PC-3 (cell line): ENCODE measurements around the gene CACHD1. TPM values are rescaled to one million over a fixed set of nuclear protein-coding genes. Genes with fewer than 3 reads are reported as not detected.

ENCODE experiments used
- ATAC-seq: fragments of 200-7000 bp; cut with Tn5 transposase; 2 replicates; pipeline ENCODE4 v1.9.1; 2020; ENCODE audit warnings: mild to moderate bottlenecking, moderate library complexity
- BruUV-seq: library from RNA; stranded (reverse); fragments of 400-500 nt; replicated peaks from 2 replicates; lab custom pipeline; 2021; lab: Mats Ljungman, UMichigan
- CTCF ChIA-PET: fragments of 300-600 bp; sonication (Branson Sonifier 250); formaldehyde crosslinking; loops from one replicate; lab custom pipeline; 2022; ENCODE audit warnings: antibody characterized with exemption; lab: Charles Lee
- POLR2A ChIA-PET: fragments of 300-600 bp; sonication (Branson Sonifier 250); formaldehyde crosslinking; loops from one replicate; lab custom pipeline; 2022; ENCODE audit warnings: antibody characterized with exemption; ENCODE audit not compliant: unreplicated experiment; lab: Charles Lee
- DNase-seq: peaks from one replicate; pipeline ENCODE4 v3.0.0-alpha.2; 2015
- H2AFZ ChIP-seq: fragments of 300-600 bp; sonication (generic); 2 replicates; pipeline ENCODE4 v1.6.0; 2016; ENCODE audit warnings: antibody characterized with exemption, low read length
- H3F3A ChIP-seq: fragments of 300-600 bp; sonication (generic); one replicate; pipeline ENCODE4 v1.6.0; 2017; ENCODE audit warnings: antibody characterized with exemption, low read length, control low read depth, mild to moderate bottlenecking; ENCODE audit not compliant: unreplicated experiment
- H3K27ac ChIP-seq: fragments of 300-600 bp; sonication (generic); 2 replicates; pipeline ENCODE4 v1.5.1; 2016; ENCODE audit warnings: mild to moderate bottlenecking, low read length
- H3K27me3 ChIP-seq: fragments of 300-600 bp; sonication (generic); 2 replicates; pipeline ENCODE4 v1.6.1; 2016; ENCODE audit warnings: low read length, mixed read lengths
- H3K36me3 ChIP-seq: fragments of 300-600 bp; sonication (generic); 2 replicates; pipeline ENCODE4 v1.6.1; 2016; ENCODE audit warnings: low read depth, mixed run types, low read length, mixed read lengths
- H3K4me1 ChIP-seq: fragments of 300-600 bp; sonication (generic); 2 replicates; pipeline ENCODE4 v1.5.1; 2016; ENCODE audit warnings: low read length; ENCODE audit not compliant: insufficient read depth
- H3K4me2 ChIP-seq: fragments of 300-600 bp; sonication (generic); 2 replicates; pipeline ENCODE4 v1.6.0; 2016; ENCODE audit warnings: low read length
- H3K4me3 ChIP-seq: fragments of 300-600 bp; sonication (generic); 2 replicates; pipeline ENCODE4 v1.5.1; 2016; ENCODE audit warnings: mild to moderate bottlenecking, low read length, mixed read lengths
- H3K79me2 ChIP-seq: fragments of 300-600 bp; sonication (generic); 2 replicates; pipeline ENCODE4 v1.6.1; 2017; ENCODE audit warnings: low read length, mixed read lengths
- H3K9ac ChIP-seq: fragments of 300-600 bp; sonication (generic); 2 replicates; pipeline ENCODE4 v1.6.0; 2016; ENCODE audit warnings: mild to moderate bottlenecking, low read length
- H3K9me2 ChIP-seq: fragments of 300-600 bp; sonication (generic); replicated peaks from 2 replicates; pipeline ENCODE4 v1.6.1; 2016; ENCODE audit warnings: mixed run types, low read length, mixed read lengths
- H3K9me3 ChIP-seq: fragments of 300-600 bp; sonication (generic); 2 replicates; pipeline ENCODE4 v1.6.1; 2016; ENCODE audit warnings: low read length, mixed read lengths
- H4K20me1 ChIP-seq: fragments of 300-600 bp; sonication (generic); 2 replicates; pipeline ENCODE4 v1.6.1; 2016; ENCODE audit warnings: low read length, mixed read lengths
- CTCF ChIP-seq: fragments of 300-600 bp; sonication (generic); conservative IDR thresholded peaks from 2 replicates; pipeline ENCODE4 v1.5.1; 2017; ENCODE audit warnings: antibody characterized with exemption, low read depth, mild to moderate bottlenecking, low read length
- EZH2 ChIP-seq: fragments of 300-600 bp; sonication (generic); IDR thresholded peaks from one replicate; pipeline ENCODE4 v1.6.1; 2017; ENCODE audit warnings: antibody characterized with exemption, mild to moderate bottlenecking, low read length; ENCODE audit not compliant: unreplicated experiment
- EZH2phosphoT487 ChIP-seq: fragments of 300-600 bp; sonication (generic); IDR thresholded peaks from 2 replicates; pipeline ENCODE4 v1.6.1; 2018; ENCODE audit warnings: mild to moderate bottlenecking, antibody characterized with exemption, low read length, borderline replicate concordance
- intact Hi-C: fragments of 100-400 bp; cut with micrococcal nuclease; formaldehyde crosslinking; loops from 2 replicates; pipeline ENCODE4 v1.9.0; 2023
- total RNA-seq: library from RNA; depleted of rRNA; stranded (reverse); fragments of >200 nt; gene quantifications from 2 replicates; pipeline ENCODE4 v1.2.3, GENCODE V29; 2014

The CACHD1 gene
- total RNA-seq, 1 experiment from 2014 or later, result 6.6 TPM

- Histone ChIP-seq H3K9me2 (0 out of 2 replicates have a peak, but pooled peaks cover 3% of the 10 kb centered on the region), H3K27me3 (no peaks in the 10 kb centered on the region), H3F3A (no peaks in the 10 kb centered on the region), H4K20me1 (no peaks in the 10 kb centered on the region), H3K36me3 (no peaks in the 10 kb centered on the region), H3K4me1 (no peaks in the 10 kb centered on the region), H3K79me2 (no peaks in the 10 kb centered on the region), H3K4me3 (no peak overlapping the region), H2AFZ (no peak overlapping the region), H3K9me3 (no peaks in the 10 kb centered on the region), H3K27ac (no peak overlapping the region), H3K4me2 (no peak overlapping the region), H3K9ac (no peak overlapping the region)
- intact Hi-C loops, result no loop called here
- POLR2A ChIA-PET, result no interaction called here
- TF ChIP-seq EZH2phosphoT487 (no peak), CTCF (no peak), EZH2 (no peak)
- ATAC-seq, result no peak
- no peak for DNase-seq
- CTCF ChIA-PET, result no interaction called here
- BruUV-seq, result no TSS peak
These were observed 242.1 kb downstream of the CACHD1 start for GRCh38 chr1:64712049-64712448.

- Histone ChIP-seq H3K27me3 (peaks cover 5% of the 10 kb centered on the region; the same call in 1 of the 2 replicates), H2AFZ (no peak overlapping the region), H3K4me3 (no peak overlapping the region), H4K20me1 (no peaks in the 10 kb centered on the region), H3K27ac (no peak overlapping the region), H3K36me3 (no peaks in the 10 kb centered on the region), H3K79me2 (no peaks in the 10 kb centered on the region), H3K4me1 (no peaks in the 10 kb centered on the region), H3K9me2 (no peaks in the 10 kb centered on the region), H3K9ac (no peak overlapping the region), H3F3A (no peaks in the 10 kb centered on the region), H3K9me3 (no peaks in the 10 kb centered on the region), H3K4me2 (no peak overlapping the region)
- ChIA-PET POLR2A (no interaction called here), CTCF (no interaction called here)
- no peak for DNase-seq
- TF ChIP-seq EZH2phosphoT487 (no peak), EZH2 (no peak), CTCF (no peak)
- BruUV-seq, result no TSS peak
- no peak for ATAC-seq
- intact Hi-C loops, result no loop called here
These were observed 245.3 kb downstream of the CACHD1 start for GRCh38 chr1:64715186-64715585.

GRCh38 chr1:64721135-64721534 is 251.2 kb downstream of the CACHD1 start:
- Histone ChIP-seq H3K9me3 (no peaks in the 10 kb centered on the region), H3K4me3 (no peak overlapping the region), H3K79me2 (no peaks in the 10 kb centered on the region), H2AFZ (no peak overlapping the region), H3F3A (no peaks in the 10 kb centered on the region), H3K9me2 (no peaks in the 10 kb centered on the region), H3K27me3 (peaks cover 27% of the 10 kb centered on the region), H3K27ac (no peak overlapping the region), H3K4me2 (no peak overlapping the region), H3K9ac (no peak overlapping the region), H4K20me1 (no peaks in the 10 kb centered on the region), H3K36me3 (no peaks in the 10 kb centered on the region), H3K4me1 (no peaks in the 10 kb centered on the region)
- no TSS peak for BruUV-seq
- DNase-seq (no peak), ATAC-seq (no peak)
- intact Hi-C loops, result no loop called here
- ChIA-PET CTCF (no interaction called here), POLR2A (no interaction called here)
- TF ChIP-seq CTCF (no peak), EZH2phosphoT487 (no peak), EZH2 (no peak)
